NT2/D1 (cell line): ENCODE data around the gene MCUR1.

Source experiments
- YY1 ChIP-seq: IDR thresholded peaks from 2 replicates; pipeline ENCODE4 v1.6.1; 2011; ENCODE audit not compliant: insufficient read length, insufficient read depth
- ZNF274 ChIP-seq: IDR thresholded peaks from 2 replicates; pipeline ENCODE4 v1.6.1; 2011; ENCODE audit warnings: mild to moderate bottlenecking, low read depth, low read length

GRCh38 chr6:13814176-13814937 is at the start of gene MCUR1:
- no peak for TF ChIP-seq ZNF274
- no peak for TF ChIP-seq YY1
